Measurements from ENCODE around the gene PSMA7. TPM values are rescaled to one million over a fixed set of nuclear protein-coding genes. Genes with fewer than 3 reads are reported as not detected.
"Not testable (repeated sequence)": the region's sequence is repeated elsewhere in the genome, so short reads cannot be mapped to it uniquely, and the experiment has no call there.

PSMA7 gene
- total RNA-seq, 2 donors from 2014 or later: 220 to 234 TPM

- ATAC-seq (replicated peaks in 1 of 2): no peak
- no peak for DNase-seq
- H3K27me3 Mint-ChIP-seq (ENCODE audit: low read depth): no peaks in the 10 kb centered on the region
- H3K4me1 Mint-ChIP-seq (ENCODE audit: low read depth): peaks cover 33% of the 10 kb centered on the region
- no peak overlapping the region for H3K27ac Mint-ChIP-seq
- H3K9me3 Mint-ChIP-seq: peaks cover 4 to 7% of the 10 kb centered on the region in 2 donors
- no peak overlapping the region for H3K4me3 Mint-ChIP-seq
- peaks cover 2 to 11% of the 10 kb centered on the region in 2 donors for H3K36me3 Mint-ChIP-seq (ENCODE audit: insufficient read depth in 2 of 2)
Observed at GRCh38 chr20:62116558-62117361, 26.4 kb downstream of the PSMA7 start.

- not testable (repeated sequence) for H3K27me3 Mint-ChIP-seq (ENCODE audit: low read depth); ATAC-seq (replicated peaks in 1 of 2); DNase-seq; H3K27ac Mint-ChIP-seq; H3K4me3 Mint-ChIP-seq
- H3K4me1 Mint-ChIP-seq (ENCODE audit: low read depth): peaks cover 28% of the 10 kb centered on the region
- H3K9me3 Mint-ChIP-seq: peaks cover 5 to 11% of the 10 kb centered on the region in 2 donors
- H3K36me3 Mint-ChIP-seq (ENCODE audit: insufficient read depth in 2 of 2): peaks cover 6 to 15% of the 10 kb centered on the region in 2 donors
Observed at GRCh38 chr20:62115800-62116407, 27.3 kb downstream of the PSMA7 start.

- Mint-ChIP-seq H3K9me3 (peaks cover 9 to 15% of the 10 kb centered on the region in 2 donors), H3K27ac (no peak overlapping the region), H3K27me3 (ENCODE audit: low read depth) (no peaks in the 10 kb centered on the region), H3K4me3 (no peak overlapping the region), H3K36me3 (ENCODE audit: insufficient read depth in 2 of 2) (peaks cover 11 to 19% of the 10 kb centered on the region in 2 donors), H3K4me1 (ENCODE audit: low read depth) (peaks cover 21% of the 10 kb centered on the region)
- ATAC-seq (replicated peaks in 1 of 2): no peak
- DNase-seq: no peak
Observed at GRCh38 chr20:62114894-62115293, 28.3 kb downstream of the PSMA7 start.

- ATAC-seq (replicated peaks in 1 of 2) (no peak), DNase-seq (no peak)
- Mint-ChIP-seq H3K27me3 (ENCODE audit: low read depth) (no peaks in the 10 kb centered on the region), H3K4me1 (ENCODE audit: low read depth) (peaks cover 3% of the 10 kb centered on the region), H3K4me3 (no peak overlapping the region), H3K36me3 (ENCODE audit: insufficient read depth in 2 of 2) (peaks cover 25 to 34% of the 10 kb centered on the region in 2 donors), H3K27ac (no peak overlapping the region), H3K9me3 (peaks cover 16 to 30% of the 10 kb centered on the region in 2 donors)
Observed at GRCh38 chr20:62112368-62112767, 30.8 kb downstream of the PSMA7 start.

- ATAC-seq (replicated peaks in 1 of 2): no peak
- Mint-ChIP-seq H3K4me1 (ENCODE audit: low read depth) (no peaks in the 10 kb centered on the region), H3K27ac (no peak overlapping the region), H3K36me3 (ENCODE audit: insufficient read depth in 2 of 2) (peaks cover 30 to 38% of the 10 kb centered on the region in 2 donors), H3K27me3 (ENCODE audit: low read depth) (no peaks in the 10 kb centered on the region), H3K4me3 (no peak overlapping the region), H3K9me3 (peaks cover 18 to 34% of the 10 kb centered on the region in 2 donors)
- DNase-seq: no peak
Observed at GRCh38 chr20:62111148-62111547, 32.0 kb downstream of the PSMA7 start.

- no peaks in the 10 kb centered on the region for H3K27me3 Mint-ChIP-seq (ENCODE audit: low read depth)
- H3K36me3 Mint-ChIP-seq (ENCODE audit: insufficient read depth in 2 of 2): peaks cover 40 to 43% of the 10 kb centered on the region in 2 donors
- no peak for ATAC-seq (replicated peaks in 1 of 2)
- H3K4me3 Mint-ChIP-seq: no peak overlapping the region
- no peak overlapping the region for H3K27ac Mint-ChIP-seq
- no peak for DNase-seq
- no peaks in the 10 kb centered on the region for H3K4me1 Mint-ChIP-seq (ENCODE audit: low read depth)
- H3K9me3 Mint-ChIP-seq: peaks cover 22 to 31% of the 10 kb centered on the region in 2 donors
Observed at GRCh38 chr20:62105592-62105991, 37.6 kb downstream of the PSMA7 start.

- no peaks in the 10 kb centered on the region for H3K27me3 Mint-ChIP-seq (ENCODE audit: low read depth)
- peaks cover 19 to 30% of the 10 kb centered on the region in 2 donors for H3K9me3 Mint-ChIP-seq
- H3K36me3 Mint-ChIP-seq (ENCODE audit: insufficient read depth in 2 of 2): peaks cover 39 to 43% of the 10 kb centered on the region in 2 donors
- ATAC-seq (replicated peaks in 1 of 2) (no peak), DNase-seq (no peak)
- no peak overlapping the region for H3K27ac Mint-ChIP-seq
- H3K4me1 Mint-ChIP-seq (ENCODE audit: low read depth): no peaks in the 10 kb centered on the region
- H3K4me3 Mint-ChIP-seq: no peak overlapping the region
Observed at GRCh38 chr20:62104791-62105345, 38.3 kb downstream of the PSMA7 start.

GRCh38 chr20:62104234-62104789 is 38.9 kb downstream of the PSMA7 start:
- H3K27me3 Mint-ChIP-seq (ENCODE audit: low read depth): no peaks in the 10 kb centered on the region
- peaks cover 39 to 44% of the 10 kb centered on the region in 2 donors for H3K36me3 Mint-ChIP-seq (ENCODE audit: insufficient read depth in 2 of 2)
- DNase-seq (no peak), ATAC-seq (replicated peaks in 1 of 2) (no peak)
- no peaks in the 10 kb centered on the region for H3K4me1 Mint-ChIP-seq (ENCODE audit: low read depth)
- no peak overlapping the region for H3K4me3 Mint-ChIP-seq
- peaks cover 19 to 27% of the 10 kb centered on the region in 2 donors for H3K9me3 Mint-ChIP-seq
- H3K27ac Mint-ChIP-seq: no peak overlapping the region

- H3K4me1 Mint-ChIP-seq (ENCODE audit: low read depth): no peaks in the 10 kb centered on the region
- no peak overlapping the region for H3K4me3 Mint-ChIP-seq
- H3K27ac Mint-ChIP-seq: no peak overlapping the region
- ATAC-seq (replicated peaks in 1 of 2): no peak
- no peak for DNase-seq
- peaks cover 18 to 22% of the 10 kb centered on the region in 2 donors for H3K9me3 Mint-ChIP-seq
- H3K36me3 Mint-ChIP-seq (ENCODE audit: insufficient read depth in 2 of 2): peaks cover 36 to 40% of the 10 kb centered on the region in 2 donors
- H3K27me3 Mint-ChIP-seq (ENCODE audit: low read depth): no peaks in the 10 kb centered on the region
Observed at GRCh38 chr20:62103508-62104233, 39.5 kb downstream of the PSMA7 start.

- Mint-ChIP-seq H3K4me1 (ENCODE audit: low read depth) (no peaks in the 10 kb centered on the region), H3K9me3 (peaks cover 11% of the 10 kb centered on the region in 2 donors), H3K36me3 (ENCODE audit: insufficient read depth in 2 of 2) (peaks cover 24 to 27% of the 10 kb centered on the region in 2 donors), H3K4me3 (no peak overlapping the region), H3K27me3 (ENCODE audit: low read depth) (no peaks in the 10 kb centered on the region), H3K27ac (no peak overlapping the region)
- ATAC-seq (replicated peaks in 1 of 2) (no peak), DNase-seq (no peak)
Observed at GRCh38 chr20:62101078-62101477, 42.1 kb downstream of the PSMA7 start.

- Mint-ChIP-seq H3K36me3 (ENCODE audit: insufficient read depth in 2 of 2) (peaks cover 13 to 17% of the 10 kb centered on the region in 2 donors), H3K27ac (no peak overlapping the region), H3K4me3 (no peak overlapping the region), H3K9me3 (peaks cover 9% of the 10 kb centered on the region in 2 donors), H3K4me1 (ENCODE audit: low read depth) (no peaks in the 10 kb centered on the region), H3K27me3 (ENCODE audit: low read depth) (no peaks in the 10 kb centered on the region)
- ATAC-seq (replicated peaks in 1 of 2) (no peak), DNase-seq (no peak)
Observed at GRCh38 chr20:62097881-62098407, 45.2 kb downstream of the PSMA7 start.

Measured in activated T-cell treated with anti-CD3 and anti-CD28 coated beads, Interleukin-2, amount 50 U/mL, for 72 hours (primary cell).